ENCODE measurements around the gene FAM98B. TPM values are rescaled to one million over a fixed set of nuclear protein-coding genes. Genes with fewer than 3 reads are reported as not detected.

FAM98B gene
- polyA plus RNA-seq, 1 of the 3 experiments (the other 2 are of a cell fraction), result 5.7 TPM

DNA sequence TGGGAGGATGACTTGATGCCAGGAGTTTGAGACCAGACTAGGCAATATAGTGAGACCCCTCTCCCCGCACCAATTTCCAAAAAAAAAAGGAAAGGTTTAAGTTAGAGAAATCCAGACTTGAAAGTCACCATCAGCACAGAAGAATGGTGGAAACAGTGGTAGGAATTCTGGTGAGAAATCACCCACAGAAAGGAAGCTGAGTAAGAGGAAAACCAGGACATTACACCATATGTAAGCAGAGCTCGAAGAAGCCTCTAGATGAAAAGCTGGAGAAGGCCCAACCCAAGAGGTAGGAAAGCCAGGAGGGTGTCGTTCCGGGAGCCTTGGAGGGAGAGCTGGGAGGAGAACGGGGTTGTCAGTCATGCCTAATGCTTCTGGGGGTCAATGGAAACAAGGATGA is 70.2 kb downstream of the FAM98B start:
- no peak overlapping the region for H3K4me2 ChIP-seq
- H3K4me1 ChIP-seq (ENCODE audit: control insufficient read depth in 1 of 2, insufficient read depth in 2 of 2, low read depth in 1 of 2, low read length in 1 of 2), result peaks cover 0 to 5% of the 10 kb centered on the region in 2 experiments; a peak in 1 of 4 replicates
- H3K79me2 ChIP-seq (ENCODE audit: insufficient read depth), result no peaks in the 10 kb centered on the region; the same call in 1 of the 2 replicates
- no peak for DNase-seq
- H3K27ac ChIP-seq (ENCODE audit: low read depth in 2 of 2, low read length in 1 of 2), result no peak overlapping the region
- H3K27me3 ChIP-seq (ENCODE audit: insufficient read depth), result no peaks in the 10 kb centered on the region
- H2AFZ ChIP-seq (ENCODE audit: low read depth), result no peak overlapping the region
- no peaks in the 10 kb centered on the region for H3K36me3 ChIP-seq (replicated peaks in 1 of 2; ENCODE audit: control insufficient read depth in 1 of 2, insufficient read depth in 2 of 2, low read length in 1 of 2)
- no peak for TF ChIP-seq SIN3A (IDR thresholded peaks at IDR 0.05; ENCODE audit: borderline replicate concordance, low read depth, low read length)
- TF ChIP-seq CTCF (IDR thresholded peaks at IDR 0.05), result no peak
- no peak for TF ChIP-seq MEF2A (IDR thresholded peaks at IDR 0.05; ENCODE audit: borderline replicate concordance, low read depth)
- TF ChIP-seq IRF3 (IDR thresholded peaks at IDR 0.05; ENCODE audit: low read depth, low read length), result no peak
- TF ChIP-seq CHD2 (IDR thresholded peaks at IDR 0.05; ENCODE audit: low read length, partially characterized antibody), result no peak
- TF ChIP-seq ELF1 (IDR thresholded peaks at IDR 0.05), result no peak
- TF ChIP-seq, protein P1, sequence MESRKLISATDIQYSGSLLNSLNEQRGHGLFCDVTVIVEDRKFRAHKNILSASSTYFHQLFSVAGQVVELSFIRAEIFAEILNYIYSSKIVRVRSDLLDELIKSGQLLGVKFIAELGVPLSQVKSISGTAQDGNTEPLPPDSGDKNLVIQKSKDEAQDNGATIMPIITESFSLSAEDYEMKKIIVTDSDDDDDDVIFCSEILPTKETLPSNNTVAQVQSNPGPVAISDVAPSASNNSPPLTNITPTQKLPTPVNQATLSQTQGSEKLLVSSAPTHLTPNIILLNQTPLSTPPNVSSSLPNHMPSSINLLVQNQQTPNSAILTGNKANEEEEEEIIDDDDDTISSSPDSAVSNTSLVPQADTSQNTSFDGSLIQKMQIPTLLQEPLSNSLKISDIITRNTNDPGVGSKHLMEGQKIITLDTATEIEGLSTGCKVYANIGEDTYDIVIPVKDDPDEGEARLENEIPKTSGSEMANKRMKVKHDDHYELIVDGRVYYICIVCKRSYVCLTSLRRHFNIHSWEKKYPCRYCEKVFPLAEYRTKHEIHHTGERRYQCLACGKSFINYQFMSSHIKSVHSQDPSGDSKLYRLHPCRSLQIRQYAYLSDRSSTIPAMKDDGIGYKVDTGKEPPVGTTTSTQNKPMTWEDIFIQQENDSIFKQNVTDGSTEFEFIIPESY (IDR thresholded peaks at IDR 0.05; ENCODE audit: borderline replicate concordance, low read depth), result no peak
- no peak for TF ChIP-seq RXRA (IDR thresholded peaks at IDR 0.05; ENCODE audit: borderline replicate concordance, low read depth)
- no peak for TF ChIP-seq JUND (IDR thresholded peaks at IDR 0.05)
- TF ChIP-seq YY1 (IDR thresholded peaks at IDR 0.05; ENCODE audit: low read depth), result no peak
- TF ChIP-seq FOSL2 (IDR thresholded peaks at IDR 0.05; ENCODE audit: borderline replicate concordance, low read depth), result no peak
- TF ChIP-seq NRF1 (IDR thresholded peaks at IDR 0.05; ENCODE audit: low read depth, low read length), result no peak
- TF ChIP-seq TCF12 (IDR thresholded peaks at IDR 0.05), result no peak
- TF ChIP-seq RFX5 (IDR thresholded peaks at IDR 0.05; ENCODE audit: low read length), result no peak
- TF ChIP-seq USF2 (IDR thresholded peaks at IDR 0.05; ENCODE audit: borderline replicate concordance, low read depth, low read length), result no peak
- TF ChIP-seq MAX (IDR thresholded peaks at IDR 0.05; ENCODE audit: low read depth), result no peak
- no peak overlapping the region for H3K4me3 ChIP-seq (ENCODE audit: low read depth in 2 of 2, low read length in 1 of 2)
- H3K9me3 ChIP-seq, result no peaks in the 10 kb centered on the region
- H3F3A ChIP-seq (replicated peaks; ENCODE audit: insufficient read depth), result peaks cover 11% of the 10 kb centered on the region
- POLR2A ChIA-PET, result no interaction called here
- no peaks in the 10 kb centered on the region for H3K9me2 ChIP-seq
- WGBS (ENCODE audit: low lambda C conversion rate), result 75% methylated on average over 5 of the region's 5 CpGs
- no peak overlapping the region for H3K9ac ChIP-seq
- no peaks in the 10 kb centered on the region for H4K20me1 ChIP-seq (ENCODE audit: insufficient read depth)
- CTCF ChIA-PET, result interaction anchor here (1.2 kb wide), 1 partner anchor 7 kb away, joined by 3 read pairs; no protein-coding TSS in a partner anchor

Data from SK-N-SH (cell line).